Endothelial cell of umbilical vein (primary cell): ENCODE measurements around the gene RALGAPB. TPM values are rescaled to one million over a fixed set of nuclear protein-coding genes. Genes with fewer than 3 reads are reported as not detected.

Source experiments
- BruUV-seq: library from RNA; stranded (reverse); fragments of 400-500 nt; replicated peaks from 2 replicates; lab custom pipeline; 2021; lab: Mats Ljungman, UMichigan
- CTCF ChIA-PET: fragments of 300-600, 350-600 bp; sonication (Branson Sonifier 250); formaldehyde crosslinking; loops from one replicate; lab custom pipeline; 2021; ENCODE audit warnings: antibody characterized with exemption, inconsistent platforms; lab: Charles Lee
- POLR2A ChIA-PET: fragments of 300-600, 350-600 bp; sonication (Branson Sonifier 250); formaldehyde crosslinking; loops from one replicate; lab custom pipeline; 2021; ENCODE audit warnings: antibody characterized with exemption, inconsistent platforms; lab: Charles Lee
- DNase-seq: peaks from one replicate; pipeline ENCODE4 v3.0.0-alpha.2; 2011; ENCODE audit warnings: low read depth, low spot score
- FAIRE-seq: peaks from 2 replicates; lab custom pipeline; 2011; peaks lifted over from hg19 to GRCh38; lab: Jason Lieb, UNC
- H2AFZ ChIP-seq: 2 replicates; pipeline ENCODE4 v1.6.0; 2012; ENCODE audit warnings: low read depth, low read length, control low read depth, inconsistent platforms
- H3K27ac ChIP-seq: 2 replicates; pipeline ENCODE4 v1.5.1; 2011; ENCODE audit warnings: low read depth, mild to moderate bottlenecking, control low read depth, low read length, moderate library complexity; ENCODE audit not compliant: insufficient read depth
- H3K27me3 ChIP-seq, 2 experiments: 2 replicates each; pipeline versions ENCODE4 v1.6.0 to v1.6.1; 2011; ENCODE audit warnings: low read length in 2 of 2, mixed read lengths in 1 of 2; ENCODE audit not compliant: control insufficient read depth in 2 of 2, insufficient read depth in 2 of 2
- H3K36me3 ChIP-seq, 2 experiments: 2 replicates in 1 of 2; 3 replicates in 1 of 2; pipeline ENCODE4 v1.5.1; 2011; ENCODE audit warnings: low read length in 2 of 2, mild to moderate bottlenecking in 1 of 2, moderate library complexity in 1 of 2; ENCODE audit not compliant: control insufficient read depth in 2 of 2, insufficient read depth in 2 of 2; ENCODE audit errors: extremely low read depth in 1 of 2
- H3K4me1 ChIP-seq: 3 replicates; pipeline ENCODE4 v1.5.1; 2011; ENCODE audit warnings: mild to moderate bottlenecking, low read length; ENCODE audit not compliant: control insufficient read depth, insufficient read depth; ENCODE audit errors: extremely low read depth
- H3K4me2 ChIP-seq: 2 replicates; pipeline ENCODE4 v1.6.1; 2011; ENCODE audit warnings: low read length, control low read depth, mixed read lengths; ENCODE audit not compliant: insufficient read depth
- H3K4me3 ChIP-seq, 3 experiments: fragments of 200-600 bp in 1 of 3; sonication (generic), shearing (Covaris generic) in 1 of 3; replicated peaks in 1 of 3; 2 replicates each; pipeline ENCODE4 v1.5.1; 2011 to 2016; ENCODE audit warnings: control low read depth in 3 of 3, low read length in 3 of 3, mild to moderate bottlenecking in 2 of 3, inconsistent platforms in 1 of 3, low read depth in 1 of 3, moderate library complexity in 1 of 3; ENCODE audit not compliant: insufficient read depth in 1 of 3
- H3K79me2 ChIP-seq: 2 replicates; pipeline ENCODE4 v1.6.0; 2012; ENCODE audit warnings: low read length, inconsistent platforms; ENCODE audit not compliant: control insufficient read depth, insufficient read depth
- H3K9ac ChIP-seq: replicated peaks from 2 replicates; pipeline ENCODE3; 2011; ENCODE audit warnings: low read length, control low read depth; ENCODE audit not compliant: insufficient read depth; ENCODE audit errors: extremely low read depth
- H3K9me1 ChIP-seq: replicated peaks from 3 replicates; pipeline ENCODE4 v1.6.0; 2011; ENCODE audit warnings: mild to moderate bottlenecking, low read length; ENCODE audit not compliant: control insufficient read depth, insufficient read depth; ENCODE audit errors: extremely low read depth
- H3K9me3 ChIP-seq: replicated peaks from 2 replicates; pipeline ENCODE4 v1.5.1; 2012; ENCODE audit warnings: low read length, inconsistent platforms; ENCODE audit not compliant: control insufficient read depth, insufficient read depth
- H4K20me1 ChIP-seq: replicated peaks from 2 replicates; pipeline ENCODE3; 2011; ENCODE audit warnings: mild to moderate bottlenecking, low read length; ENCODE audit not compliant: control insufficient read depth, insufficient read depth; ENCODE audit errors: extremely low read depth
- EZH2 ChIP-seq: IDR thresholded peaks from 2 replicates; pipeline ENCODE4 v1.6.1; 2012; ENCODE audit warnings: borderline replicate concordance, low read depth, mild to moderate bottlenecking, moderate library complexity, low read length, inconsistent platforms; ENCODE audit not compliant: severe bottlenecking
- FOS ChIP-seq: IDR thresholded peaks from 2 replicates; pipeline ENCODE4 v1.6.1; 2011; ENCODE audit warnings: mild to moderate bottlenecking, low read length, moderate library complexity, borderline replicate concordance; ENCODE audit not compliant: insufficient read depth
- GATA2 ChIP-seq: IDR thresholded peaks from 2 replicates; pipeline ENCODE4 v1.7.0; 2011; ENCODE audit warnings: low read depth, mild to moderate bottlenecking, moderate library complexity, mixed read lengths, low read length; ENCODE audit not compliant: insufficient read length, insufficient read depth
- JUN ChIP-seq: IDR thresholded peaks from 2 replicates; pipeline ENCODE4 v1.6.1; 2011; ENCODE audit warnings: borderline replicate concordance, low read depth; ENCODE audit not compliant: insufficient read length, insufficient read depth
- MYC ChIP-seq: IDR thresholded peaks from one replicate; pipeline ENCODE4 v1.6.1; 2011; ENCODE audit warnings: mild to moderate bottlenecking, low read depth, low read length
- POLR2A ChIP-seq: IDR thresholded peaks from 2 replicates; pipeline ENCODE4 v1.6.1; 2012; ENCODE audit warnings: low read depth, mild to moderate bottlenecking, control low read depth, low read length
- POLR2AphosphoS5 ChIP-seq: IDR thresholded peaks from 2 replicates; pipeline ENCODE4 v1.6.1; 2012; ENCODE audit warnings: low read depth, mild to moderate bottlenecking, control low read depth, low read length, moderate library complexity; ENCODE audit not compliant: insufficient read depth
- dilution Hi-C: fragments of 300-500 bp; cut with MboI; formaldehyde crosslinking; loops from one replicate; pipeline ENCODE4 v1.15.0; 2019; ENCODE audit warnings: low sequenced_read_pairs; ENCODE audit not compliant: extremely low pct_ligation_motif_present
- intact Hi-C: fragments of 100-400 bp; cut with micrococcal nuclease; formaldehyde crosslinking; loops from one replicate; pipeline ENCODE4 v1.10.0; 2022
- polyA plus RNA-seq, 4 experiments: library from polyadenylated mRNA; depleted of rRNA in 3 of 4; stranded (reverse) in 3 of 4; unstranded in 1 of 4; fragments of >200 nt; gene quantifications; 2 replicates each; pipeline versions ENCODE4 v1.2.1 to v1.2.3, GENCODE V29; 2011 to 2012; ENCODE audit warnings: missing spikeins in 1 of 4
- total RNA-seq: library from RNA; stranded (reverse); gene quantifications from 2 replicates; pipeline ENCODE4 v1.2.3, GENCODE V29; 2021
- TF ChIP-seq, protein P1 (sequence below), 2 donors: IDR thresholded peaks; 1 replicate in 1 of 2; 2 replicates in 1 of 2; pipeline ENCODE4 v1.5.1; 2011; ENCODE audit warnings: low read length in 2 of 2, mild to moderate bottlenecking in 2 of 2, moderate library complexity in 2 of 2, control low read depth in 1 of 2, inconsistent platforms in 1 of 2, low read depth in 1 of 2; ENCODE audit not compliant: insufficient read depth in 1 of 2; ENCODE audit errors: extremely low read depth in 1 of 2
- TF ChIP-seq, protein P2 (sequence below): IDR thresholded peaks from 2 replicates; pipeline ENCODE4 v1.6.1; 2011; ENCODE audit not compliant: insufficient read depth, insufficient read length

RALGAPB gene
- total and polyA plus RNA-seq, 2 donors (not counting 3 experiments of a cell fraction or from before 2014, with no cell fraction given), result 12.8 to 38.7 TPM

DNA sequence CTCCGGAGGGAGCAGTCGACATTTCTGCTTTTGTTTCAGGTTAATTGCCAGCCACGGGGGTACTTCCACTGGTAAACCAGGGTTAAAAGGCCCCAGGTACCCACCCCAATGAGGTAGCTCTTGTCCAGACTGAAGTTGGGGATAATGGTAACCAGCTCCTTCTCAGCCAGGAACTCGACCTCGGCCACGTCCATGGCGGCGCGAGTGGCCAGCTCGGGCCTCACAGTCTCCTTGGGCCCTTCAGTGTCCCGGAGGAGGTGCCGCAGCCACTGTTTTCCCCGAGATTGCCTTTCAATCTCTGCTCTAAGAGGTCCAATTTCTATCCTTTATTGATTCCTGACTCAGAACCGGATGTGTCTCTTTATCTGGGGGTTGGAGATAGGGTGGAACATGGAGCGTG, 142.6 kb downstream of the RALGAPB start:
- Histone ChIP-seq H3K4me3 (no peak overlapping the region), H3K4me2 (no peak overlapping the region), H3K9me3 (no peaks in the 10 kb centered on the region), H2AFZ (no peak overlapping the region), H3K27me3 (peaks cover 4% of the 10 kb centered on the region in 2 experiments), H4K20me1 (no peaks in the 10 kb centered on the region), H3K27ac (no peak overlapping the region), H3K36me3 (no peaks in the 10 kb centered on the region), H3K9ac (no peak overlapping the region), H3K4me1 (no peaks in the 10 kb centered on the region), H3K79me2 (no peaks in the 10 kb centered on the region), H3K9me1 (no peaks in the 10 kb centered on the region)
- FAIRE-seq (no peak), DNase-seq (no peak)
- ChIA-PET CTCF (interaction anchor here (0.9 kb wide), 1 partner anchor 8 kb away, joined by 3 read pairs; no protein-coding TSS in a partner anchor), POLR2A (no interaction called here)
- no TSS peak for BruUV-seq
- TF ChIP-seq GATA2 (no peak), EZH2 (no peak), POLR2A (no peak), FOS (no peak), JUN (no peak), MYC (no peak), POLR2AphosphoS5 (no peak)
- TF ChIP-seq, protein P1, sequence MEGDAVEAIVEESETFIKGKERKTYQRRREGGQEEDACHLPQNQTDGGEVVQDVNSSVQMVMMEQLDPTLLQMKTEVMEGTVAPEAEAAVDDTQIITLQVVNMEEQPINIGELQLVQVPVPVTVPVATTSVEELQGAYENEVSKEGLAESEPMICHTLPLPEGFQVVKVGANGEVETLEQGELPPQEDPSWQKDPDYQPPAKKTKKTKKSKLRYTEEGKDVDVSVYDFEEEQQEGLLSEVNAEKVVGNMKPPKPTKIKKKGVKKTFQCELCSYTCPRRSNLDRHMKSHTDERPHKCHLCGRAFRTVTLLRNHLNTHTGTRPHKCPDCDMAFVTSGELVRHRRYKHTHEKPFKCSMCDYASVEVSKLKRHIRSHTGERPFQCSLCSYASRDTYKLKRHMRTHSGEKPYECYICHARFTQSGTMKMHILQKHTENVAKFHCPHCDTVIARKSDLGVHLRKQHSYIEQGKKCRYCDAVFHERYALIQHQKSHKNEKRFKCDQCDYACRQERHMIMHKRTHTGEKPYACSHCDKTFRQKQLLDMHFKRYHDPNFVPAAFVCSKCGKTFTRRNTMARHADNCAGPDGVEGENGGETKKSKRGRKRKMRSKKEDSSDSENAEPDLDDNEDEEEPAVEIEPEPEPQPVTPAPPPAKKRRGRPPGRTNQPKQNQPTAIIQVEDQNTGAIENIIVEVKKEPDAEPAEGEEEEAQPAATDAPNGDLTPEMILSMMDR (IDR thresholded peaks at IDR 0.05; ENCODE audit: extremely low read depth in 1 of 2, insufficient read depth in 1 of 2, low read depth in 1 of 2, low read length in 2 of 2), result no peak
- TF ChIP-seq, protein P2, sequence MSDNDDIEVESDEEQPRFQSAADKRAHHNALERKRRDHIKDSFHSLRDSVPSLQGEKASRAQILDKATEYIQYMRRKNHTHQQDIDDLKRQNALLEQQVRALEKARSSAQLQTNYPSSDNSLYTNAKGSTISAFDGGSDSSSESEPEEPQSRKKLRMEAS, result no peak
- dilution Hi-C loops (no loop called here), intact Hi-C loops (no loop called here)
